GM12874 (cell line): ENCODE results near the gene TAF1.

Source experiments
- CTCF ChIP-seq: IDR thresholded peaks from 2 replicates; pipeline ENCODE4 v1.5.1; 2011; ENCODE audit warnings: low read depth, mild to moderate bottlenecking, control low read depth, low read length, moderate library complexity; ENCODE audit not compliant: insufficient read depth

TAF1 gene

GRCh38 chrX:71420686-71421085, 54.5 kb downstream of the TAF1 start:
- no peak for TF ChIP-seq CTCF

GRCh38 chrX:71432733-71433132, 66.6 kb downstream of the TAF1 start:
- TF ChIP-seq CTCF, result no peak

GRCh38 chrX:71438750-71439149, 72.6 kb downstream of the TAF1 start:
- TF ChIP-seq CTCF, result no peak

DNA sequence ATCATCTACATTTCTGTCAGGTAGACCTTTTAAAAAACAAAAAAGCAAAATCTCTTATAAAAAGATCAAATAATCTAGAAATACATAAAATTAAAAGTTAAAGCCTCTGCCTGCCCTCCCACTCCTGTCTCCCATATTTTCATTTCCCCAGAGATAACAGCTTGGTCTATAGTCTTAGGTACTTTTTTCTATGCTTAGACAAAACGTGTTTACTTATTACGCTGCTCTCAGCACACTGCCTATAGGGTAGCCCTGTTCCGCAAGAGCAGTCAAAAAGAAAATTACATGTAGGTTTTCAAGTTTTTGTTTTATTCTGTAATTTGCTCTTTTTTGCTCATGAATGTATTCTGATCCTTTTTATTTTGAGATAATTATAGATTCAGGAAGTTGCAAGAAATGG, 73.3 kb downstream of the TAF1 start:
- TF ChIP-seq CTCF, result no peak

- TF ChIP-seq CTCF, result no peak
These were observed 73.7 kb downstream of the TAF1 start for GRCh38 chrX:71439896-71440295.

DNA sequence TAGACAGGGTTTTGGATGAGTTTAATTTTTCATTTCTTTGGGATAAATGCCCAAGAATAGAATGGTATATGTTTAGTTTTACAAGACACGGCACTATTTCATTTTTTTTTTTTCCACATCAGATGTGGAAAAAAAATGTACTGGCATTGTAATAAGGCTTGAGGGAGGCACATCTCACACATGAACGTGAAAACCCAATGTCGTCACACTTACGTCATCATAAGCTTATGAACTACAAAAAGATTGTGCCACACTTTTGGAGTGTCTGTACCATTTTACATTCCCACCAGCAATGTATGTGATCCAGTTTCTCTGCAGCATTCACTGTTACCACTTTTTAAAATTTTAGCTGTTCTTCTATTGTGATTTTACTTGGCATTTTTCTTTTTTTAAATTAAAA, 74.2 kb downstream of the TAF1 start:
- no peak for TF ChIP-seq CTCF

GRCh38 chrX:71450433-71451106, 84.4 kb downstream of the TAF1 start:
- TF ChIP-seq CTCF, result no peak
